SU-DHL-6 (cell line): ENCODE results near the gene ESRRB.

Experiments
- H2AFZ ChIP-seq: fragments of 200-600 bp; sonication (generic); 2 replicates; pipeline ENCODE4 v1.6.1; 2014; ENCODE audit warnings: low read depth, mild to moderate bottlenecking, moderate library complexity, mixed read lengths, antibody characterized with exemption, low read length; ENCODE audit not compliant: severe bottlenecking
- H3F3A ChIP-seq: fragments of 200-600 bp; shearing (Covaris generic); 2 replicates; pipeline ENCODE4 v1.6.0; 2016; ENCODE audit warnings: antibody characterized with exemption, mild to moderate bottlenecking; ENCODE audit not compliant: insufficient read depth
- H3K27ac ChIP-seq: fragments of 200-600 bp; sonication (generic); 2 replicates; pipeline ENCODE4 v1.5.1; 2016; ENCODE audit warnings: low read depth, mild to moderate bottlenecking, low read length, moderate library complexity, mixed read lengths
- H3K27me3 ChIP-seq: fragments of 200-600 bp; sonication (generic), shearing (Covaris generic); 2 replicates; pipeline ENCODE4 v1.6.0; 2014; ENCODE audit warnings: mild to moderate bottlenecking, low read length
- H3K36me3 ChIP-seq: fragments of 200-600 bp; sonication (generic); 2 replicates; pipeline ENCODE4 v1.6.1; 2014; ENCODE audit warnings: mild to moderate bottlenecking, low read length, mixed read lengths
- H3K4me2 ChIP-seq: fragments of 300-600, 200-600 bp; shearing (Covaris generic), sonication (generic); 2 replicates; pipeline ENCODE4 v1.6.0; 2014; ENCODE audit warnings: low read length, low read depth, mild to moderate bottlenecking; ENCODE audit not compliant: poor library complexity, severe bottlenecking
- H3K4me3 ChIP-seq: fragments of 200-600 bp; sonication (generic); 2 replicates; pipeline ENCODE4 v1.5.1; 2014; ENCODE audit warnings: antibody characterized with exemption, low read length, mild to moderate bottlenecking, mixed read lengths; ENCODE audit not compliant: insufficient read depth, poor library complexity, severe bottlenecking
- H3K79me2 ChIP-seq: fragments of 200-600 bp; sonication (generic); 2 replicates; pipeline ENCODE4 v1.6.1; 2014; ENCODE audit warnings: mild to moderate bottlenecking, low read length, moderate library complexity; ENCODE audit not compliant: insufficient read depth
- H3K9ac ChIP-seq: fragments of 200-600 bp; sonication (generic); 2 replicates; pipeline ENCODE4 v1.7.0; 2014; ENCODE audit warnings: mild to moderate bottlenecking, low read length
- H3K9me2 ChIP-seq: fragments of 200-600 bp; sonication (generic); replicated peaks from 2 replicates; pipeline ENCODE4 v1.6.1; 2014; ENCODE audit warnings: low read length; ENCODE audit not compliant: insufficient read depth
- H3K9me3 ChIP-seq: fragments of 200-600 bp; sonication (generic); 2 replicates; pipeline ENCODE4 v1.6.1; 2014; ENCODE audit warnings: low read length, mixed read lengths; ENCODE audit not compliant: insufficient read depth
- H4K20me1 ChIP-seq: fragments of 200-600 bp; sonication (generic); 2 replicates; pipeline ENCODE4 v1.6.1; 2014; ENCODE audit warnings: low read depth, mild to moderate bottlenecking, antibody characterized with exemption, low read length, moderate library complexity, mixed read lengths
- CTCF ChIP-seq: fragments of 200-600 bp; sonication (generic); IDR thresholded peaks from one replicate; pipeline ENCODE4 v1.5.1; 2017; ENCODE audit warnings: antibody characterized with exemption, mild to moderate bottlenecking, low read length, moderate library complexity; ENCODE audit not compliant: insufficient read depth, poor library complexity, severe bottlenecking
- EZH2phosphoT487 ChIP-seq: fragments of 200-600 bp; sonication (generic), shearing (Covaris generic); conservative IDR thresholded peaks from 2 replicates; pipeline ENCODE4 v1.6.1; 2018; ENCODE audit warnings: mild to moderate bottlenecking, antibody characterized with exemption, low read length, moderate library complexity, mixed read lengths

The ESRRB gene

GRCh38 chr14:76491172-76491930, 115.4 kb downstream of the ESRRB start:
- Histone ChIP-seq H3K27me3 (no peaks in the 10 kb centered on the region), H3K9me2 (no peaks in the 10 kb centered on the region), H3K36me3 (no peaks in the 10 kb centered on the region), H3K27ac (no peak overlapping the region), H2AFZ (no peak overlapping the region), H3K9ac (no peak overlapping the region), H3K79me2 (no peaks in the 10 kb centered on the region), H3K4me2 (no peak overlapping the region), H4K20me1 (no peaks in the 10 kb centered on the region), H3K9me3 (no peaks in the 10 kb centered on the region), H3F3A (no peaks in the 10 kb centered on the region), H3K4me3 (no peak overlapping the region)
- TF ChIP-seq EZH2phosphoT487 (no peak), CTCF (no peak)

GRCh38 chr14:76495983-76496382, 120.0 kb downstream of the ESRRB start:
- Histone ChIP-seq H3K9me3 (no peaks in the 10 kb centered on the region), H3K9me2 (no peaks in the 10 kb centered on the region), H3K79me2 (no peaks in the 10 kb centered on the region), H3K27ac (no peak overlapping the region), H3K4me3 (no peak overlapping the region), H4K20me1 (no peaks in the 10 kb centered on the region), H3K9ac (no peak overlapping the region), H3F3A (no peaks in the 10 kb centered on the region), H3K27me3 (no peaks in the 10 kb centered on the region), H2AFZ (no peak overlapping the region), H3K36me3 (no peaks in the 10 kb centered on the region), H3K4me2 (no peak overlapping the region)
- TF ChIP-seq EZH2phosphoT487 (no peak), CTCF (no peak)

GRCh38 chr14:76496595-76496994, 120.7 kb downstream of the ESRRB start:
- no peaks in the 10 kb centered on the region for H3F3A ChIP-seq
- H3K27me3 ChIP-seq = no peaks in the 10 kb centered on the region
- no peak overlapping the region for H3K4me3 ChIP-seq
- H2AFZ ChIP-seq = no peak overlapping the region
- no peaks in the 10 kb centered on the region for H3K9me2 ChIP-seq
- no peak overlapping the region for H3K4me2 ChIP-seq
- no peak overlapping the region for H3K9ac ChIP-seq
- no peak overlapping the region for H3K27ac ChIP-seq
- H3K9me3 ChIP-seq = no peaks in the 10 kb centered on the region
- no peak for TF ChIP-seq CTCF
- TF ChIP-seq EZH2phosphoT487 = no peak
- no peaks in the 10 kb centered on the region for H3K79me2 ChIP-seq
- no peaks in the 10 kb centered on the region for H4K20me1 ChIP-seq
- H3K36me3 ChIP-seq = no peaks in the 10 kb centered on the region
